ENCODE measurements around the gene HSD17B4. TPM values are rescaled to one million over a fixed set of nuclear protein-coding genes. Genes with fewer than 3 reads are reported as not detected.

The HSD17B4 gene
- total and polyA plus RNA-seq, 9 of the 15 experiments (the other 6 are each of a cell fraction or from before 2014, with no cell fraction given) = 50.6 to 187 (median 94.6) TPM

DNA sequence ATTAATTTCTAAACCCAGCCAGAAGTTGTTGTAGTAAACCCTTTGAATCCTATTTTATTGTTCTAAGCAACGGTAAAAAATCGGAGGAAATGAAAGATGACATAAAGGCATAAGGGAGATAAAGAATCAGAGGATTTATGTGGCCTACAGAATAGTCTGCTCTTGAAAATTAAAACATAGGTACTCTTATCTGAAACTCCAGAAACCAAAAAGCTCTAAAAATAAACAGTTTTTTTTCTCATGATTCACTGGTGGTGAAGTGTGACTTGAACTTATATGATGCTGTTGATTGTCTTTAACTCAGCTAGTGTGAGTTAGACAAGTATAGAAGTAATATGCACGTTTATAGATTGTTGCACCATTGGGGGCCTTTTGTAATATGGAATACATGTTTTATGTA, 80.3 kb downstream of the HSD17B4 start (continued):
- TF ChIP-seq, protein P1, sequence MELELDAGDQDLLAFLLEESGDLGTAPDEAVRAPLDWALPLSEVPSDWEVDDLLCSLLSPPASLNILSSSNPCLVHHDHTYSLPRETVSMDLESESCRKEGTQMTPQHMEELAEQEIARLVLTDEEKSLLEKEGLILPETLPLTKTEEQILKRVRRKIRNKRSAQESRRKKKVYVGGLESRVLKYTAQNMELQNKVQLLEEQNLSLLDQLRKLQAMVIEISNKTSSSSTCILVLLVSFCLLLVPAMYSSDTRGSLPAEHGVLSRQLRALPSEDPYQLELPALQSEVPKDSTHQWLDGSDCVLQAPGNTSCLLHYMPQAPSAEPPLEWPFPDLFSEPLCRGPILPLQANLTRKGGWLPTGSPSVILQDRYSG (tag; conservative IDR thresholded peaks at IDR 0.05; ENCODE audit: low read depth) = no peak
- peak; percentile 86 for TF ChIP-seq MEF2D (tag; conservative IDR thresholded peaks at IDR 0.05; ENCODE audit: low read depth)
- no peak for TF ChIP-seq HNRNPL (IDR thresholded peaks at IDR 0.05; ENCODE audit: low read depth, low read length)
- TF ChIP-seq MEIS2 (IDR thresholded peaks at IDR 0.05; ENCODE audit: partially characterized antibody) = peak; percentile 76
- peak; percentile 45; the same call in 1 of the 2 replicates for TF ChIP-seq FOXM1 (IDR thresholded peaks at IDR 0.05; ENCODE audit: low read depth)
- TF ChIP-seq FOXM1 (CRISPR knock-in tag; IDR thresholded peaks at IDR 0.05; ENCODE audit: low read depth) = no peak
- TF ChIP-seq ZFX (CRISPR knock-in tag; IDR thresholded peaks at IDR 0.05) = no peak
- peak; percentile 62 for TF ChIP-seq NCOR1 (IDR thresholded peaks at IDR 0.05)
- TF ChIP-seq, protein P2, sequence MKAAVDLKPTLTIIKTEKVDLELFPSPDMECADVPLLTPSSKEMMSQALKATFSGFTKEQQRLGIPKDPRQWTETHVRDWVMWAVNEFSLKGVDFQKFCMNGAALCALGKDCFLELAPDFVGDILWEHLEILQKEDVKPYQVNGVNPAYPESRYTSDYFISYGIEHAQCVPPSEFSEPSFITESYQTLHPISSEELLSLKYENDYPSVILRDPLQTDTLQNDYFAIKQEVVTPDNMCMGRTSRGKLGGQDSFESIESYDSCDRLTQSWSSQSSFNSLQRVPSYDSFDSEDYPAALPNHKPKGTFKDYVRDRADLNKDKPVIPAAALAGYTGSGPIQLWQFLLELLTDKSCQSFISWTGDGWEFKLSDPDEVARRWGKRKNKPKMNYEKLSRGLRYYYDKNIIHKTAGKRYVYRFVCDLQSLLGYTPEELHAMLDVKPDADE (conservative IDR thresholded peaks at IDR 0.05; ENCODE audit: control insufficient read depth, low read depth, low read length) = no peak
- no peak for TF ChIP-seq NFXL1 (CRISPR knock-in tag; IDR thresholded peaks at IDR 0.05)
- TF ChIP-seq RFX7 (CRISPR knock-in tag; IDR thresholded peaks at IDR 0.05) = no peak
- TF ChIP-seq KDM1A (IDR thresholded peaks at IDR 0.05) = peak; percentile 60 to 63
- TF ChIP-seq MTF1 (CRISPR knock-in tag; IDR thresholded peaks at IDR 0.05; ENCODE audit: borderline replicate concordance) = no peak
- TF ChIP-seq, protein P3, sequence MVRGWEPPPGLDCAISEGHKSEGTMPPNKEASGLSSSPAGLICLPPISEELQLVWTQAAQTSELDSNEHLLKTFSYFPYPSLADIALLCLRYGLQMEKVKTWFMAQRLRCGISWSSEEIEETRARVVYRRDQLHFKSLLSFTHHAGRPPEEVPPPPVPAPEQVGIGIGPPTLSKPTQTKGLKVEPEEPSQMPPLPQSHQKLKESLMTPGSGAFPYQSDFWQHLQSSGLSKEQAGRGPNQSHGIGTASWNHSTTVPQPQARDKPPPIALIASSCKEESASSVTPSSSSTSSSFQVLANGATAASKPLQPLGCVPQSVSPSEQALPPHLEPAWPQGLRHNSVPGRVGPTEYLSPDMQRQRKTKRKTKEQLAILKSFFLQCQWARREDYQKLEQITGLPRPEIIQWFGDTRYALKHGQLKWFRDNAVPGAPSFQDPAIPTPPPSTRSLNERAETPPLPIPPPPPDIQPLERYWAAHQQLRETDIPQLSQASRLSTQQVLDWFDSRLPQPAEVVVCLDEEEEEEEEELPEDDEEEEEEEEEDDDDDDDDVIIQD (CRISPR knock-in tag; IDR thresholded peaks at IDR 0.05) = no peak
- peak; percentile 22; the same call in 1 of the 2 replicates for TF ChIP-seq NFIC (IDR thresholded peaks at IDR 0.05)
- no peak for TF ChIP-seq FOXA1 (IDR thresholded peaks at IDR 0.05; ENCODE audit: borderline replicate concordance)
- peak; percentile 71 for TF ChIP-seq TCF3 (CRISPR knock-in tag; IDR thresholded peaks at IDR 0.05)
- TF ChIP-seq TGIF2 (CRISPR knock-in tag; IDR thresholded peaks at IDR 0.05) = no peak
- TF ChIP-seq KAT2B (IDR thresholded peaks at IDR 0.05; ENCODE audit: low read depth, low read length) = no peak
- TF ChIP-seq, protein P4, sequence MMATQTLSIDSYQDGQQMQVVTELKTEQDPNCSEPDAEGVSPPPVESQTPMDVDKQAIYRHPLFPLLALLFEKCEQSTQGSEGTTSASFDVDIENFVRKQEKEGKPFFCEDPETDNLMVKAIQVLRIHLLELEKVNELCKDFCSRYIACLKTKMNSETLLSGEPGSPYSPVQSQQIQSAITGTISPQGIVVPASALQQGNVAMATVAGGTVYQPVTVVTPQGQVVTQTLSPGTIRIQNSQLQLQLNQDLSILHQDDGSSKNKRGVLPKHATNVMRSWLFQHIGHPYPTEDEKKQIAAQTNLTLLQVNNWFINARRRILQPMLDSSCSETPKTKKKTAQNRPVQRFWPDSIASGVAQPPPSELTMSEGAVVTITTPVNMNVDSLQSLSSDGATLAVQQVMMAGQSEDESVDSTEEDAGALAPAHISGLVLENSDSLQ (IDR thresholded peaks at IDR 0.05) = 0 out of 2 replicates have a peak, but pooled peaks have one; percentile 32
- TF ChIP-seq, protein P5, sequence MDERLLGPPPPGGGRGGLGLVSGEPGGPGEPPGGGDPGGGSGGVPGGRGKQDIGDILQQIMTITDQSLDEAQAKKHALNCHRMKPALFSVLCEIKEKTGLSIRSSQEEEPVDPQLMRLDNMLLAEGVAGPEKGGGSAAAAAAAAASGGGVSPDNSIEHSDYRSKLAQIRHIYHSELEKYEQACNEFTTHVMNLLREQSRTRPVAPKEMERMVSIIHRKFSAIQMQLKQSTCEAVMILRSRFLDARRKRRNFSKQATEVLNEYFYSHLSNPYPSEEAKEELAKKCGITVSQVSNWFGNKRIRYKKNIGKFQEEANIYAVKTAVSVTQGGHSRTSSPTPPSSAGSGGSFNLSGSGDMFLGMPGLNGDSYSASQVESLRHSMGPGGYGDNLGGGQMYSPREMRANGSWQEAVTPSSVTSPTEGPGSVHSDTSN (CRISPR knock-in tag; IDR thresholded peaks at IDR 0.05; ENCODE audit: low read depth) = no peak
- TF ChIP-seq, protein P5 (tag; conservative IDR thresholded peaks at IDR 0.05; ENCODE audit: low read depth) = peak; percentile 47; the same call in 1 of the 2 replicates
